NCI-H1417 (cell line): Measurements from ENCODE around the gene ACOX1.

Source experiments
- DNase-seq, 3 experiments: peaks; one replicate each; lab custom pipeline; 2025; lab: John Stamatoyannopoulos, UW

ACOX1 gene

DNA sequence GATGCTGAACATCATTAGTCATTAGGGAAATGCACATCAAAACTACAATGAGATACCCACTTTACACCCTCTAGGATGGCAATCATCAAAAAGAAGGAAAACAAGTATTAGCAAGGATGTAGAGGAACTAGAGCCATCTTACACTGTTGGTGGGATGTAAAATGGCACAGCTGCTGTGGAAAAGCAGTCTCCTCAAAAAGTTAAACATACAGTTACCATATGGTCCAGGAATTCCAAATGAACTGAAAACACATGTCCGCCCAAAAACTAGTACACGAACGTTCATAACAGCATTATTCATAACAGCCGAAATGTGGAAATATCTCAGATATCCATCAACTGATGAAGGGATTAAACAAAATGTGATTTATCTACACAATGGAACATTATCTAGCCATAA lies 45.2 kb downstream of the ACOX1 start:
- DNase-seq = no peak

DNA sequence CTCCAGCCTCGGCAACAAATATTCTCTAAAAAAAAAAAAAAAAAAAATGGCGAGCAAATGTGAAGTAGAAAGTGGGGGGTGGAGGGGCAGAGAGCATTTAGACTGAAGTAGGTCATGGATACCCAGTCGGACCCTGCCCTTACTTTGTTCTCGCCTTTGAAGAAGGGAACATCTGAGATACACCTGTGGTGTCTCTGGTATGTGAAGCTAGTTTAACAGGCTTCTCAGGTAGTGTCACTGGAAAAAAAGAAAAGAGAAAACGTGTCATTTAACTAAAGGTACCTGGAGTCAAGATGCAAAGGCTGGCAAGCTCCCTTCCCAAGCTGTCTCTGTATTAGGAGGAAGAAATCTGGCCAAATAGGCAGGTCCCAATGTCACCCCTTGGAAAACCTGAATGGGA lies 46.1 kb downstream of the ACOX1 start:
- DNase-seq = no peak

DNA sequence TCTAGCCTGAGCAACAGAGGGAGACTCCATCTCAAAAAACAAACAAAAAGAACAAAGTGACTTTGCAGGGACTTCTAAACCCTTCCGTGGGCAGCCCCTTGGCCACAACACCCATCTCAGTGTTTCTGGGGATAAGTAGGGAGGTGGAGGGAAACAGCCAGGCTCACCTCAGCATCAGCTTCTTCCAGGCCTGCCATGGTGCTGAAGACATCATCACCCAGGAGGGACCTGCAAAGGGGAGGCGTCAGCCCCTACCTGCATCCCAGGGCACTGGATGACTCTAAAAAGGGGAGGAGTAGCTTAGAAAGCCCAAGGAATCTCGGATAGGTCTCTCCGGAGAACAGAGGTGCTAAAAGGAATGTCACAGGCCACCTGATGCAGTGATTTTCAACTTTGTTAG lies 47.9 kb downstream of the ACOX1 start:
- DNase-seq = no peak

DNA sequence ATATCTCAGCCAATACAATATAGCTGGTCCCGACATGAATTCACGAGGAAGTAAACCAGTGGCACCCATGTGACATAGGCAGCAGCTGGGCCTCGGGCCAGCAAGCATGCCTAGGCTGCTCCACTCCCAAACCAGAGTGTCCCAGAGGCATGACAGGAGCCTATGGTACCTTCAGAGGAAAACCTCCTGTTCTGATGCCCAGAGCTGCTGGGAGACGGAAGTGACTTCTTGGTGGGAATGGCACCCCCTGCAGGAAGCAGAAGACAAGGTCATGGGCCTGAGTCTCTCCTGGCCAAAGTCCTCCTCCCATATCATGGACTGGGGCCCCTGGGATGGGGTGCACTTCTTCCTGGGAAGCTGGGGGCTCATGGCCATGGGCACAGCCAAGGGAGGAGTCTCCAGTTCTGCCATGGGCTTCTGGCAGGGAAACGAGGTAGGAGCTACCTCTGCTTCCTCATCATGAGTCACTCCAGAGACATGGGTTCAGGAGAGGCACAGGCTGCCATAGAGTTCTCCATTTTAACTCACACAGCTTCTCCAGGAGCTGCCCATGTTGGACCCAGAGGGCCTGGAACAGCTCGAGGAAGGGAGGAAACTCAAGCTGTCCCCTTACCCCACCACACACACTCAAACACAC lies 51.6 kb downstream of the ACOX1 start:
- peak in 2 of 3 experiments; percentile 5 to 46 for DNase-seq

DNA sequence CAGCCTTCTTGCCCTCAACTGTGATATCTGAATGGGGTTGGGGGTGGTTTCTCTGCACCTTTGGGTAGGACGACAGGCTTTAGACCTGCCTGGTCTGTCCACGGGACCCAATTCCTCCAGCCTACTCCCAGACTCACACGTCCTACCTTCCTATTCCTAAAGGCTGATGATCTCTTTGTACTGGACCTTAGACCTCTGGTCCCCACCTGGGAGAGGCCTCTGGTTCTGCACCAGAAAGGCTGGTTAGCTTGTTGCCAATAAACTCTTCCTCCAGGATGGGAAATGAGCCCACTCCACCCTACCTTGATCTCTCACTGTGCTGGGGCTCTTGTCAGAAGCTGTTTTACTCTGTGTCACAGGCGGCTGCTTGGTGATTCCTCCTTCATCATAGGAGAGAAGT lies 52.5 kb downstream of the ACOX1 start:
- DNase-seq = no peak

DNA sequence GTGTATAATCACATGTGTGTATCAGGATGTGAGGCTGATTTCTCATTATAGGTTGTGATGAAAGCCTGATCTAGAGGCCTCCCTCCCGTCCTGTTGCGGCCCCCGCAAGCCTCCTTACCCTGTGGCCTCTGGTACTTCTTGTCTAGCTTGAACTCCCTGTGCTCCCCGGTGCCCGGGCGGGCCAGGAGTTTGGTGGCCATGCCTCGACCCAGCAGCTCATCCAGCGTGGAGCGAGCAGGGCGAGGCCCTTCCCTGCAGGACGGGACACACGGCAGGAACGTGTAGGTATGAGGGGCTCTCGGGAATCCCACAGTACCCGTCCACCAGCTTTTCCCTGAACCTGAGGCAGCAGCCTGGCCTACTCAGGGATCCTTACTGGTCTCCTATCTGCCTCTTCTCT lies 53.1 kb downstream of the ACOX1 start:
- no peak for DNase-seq

DNA sequence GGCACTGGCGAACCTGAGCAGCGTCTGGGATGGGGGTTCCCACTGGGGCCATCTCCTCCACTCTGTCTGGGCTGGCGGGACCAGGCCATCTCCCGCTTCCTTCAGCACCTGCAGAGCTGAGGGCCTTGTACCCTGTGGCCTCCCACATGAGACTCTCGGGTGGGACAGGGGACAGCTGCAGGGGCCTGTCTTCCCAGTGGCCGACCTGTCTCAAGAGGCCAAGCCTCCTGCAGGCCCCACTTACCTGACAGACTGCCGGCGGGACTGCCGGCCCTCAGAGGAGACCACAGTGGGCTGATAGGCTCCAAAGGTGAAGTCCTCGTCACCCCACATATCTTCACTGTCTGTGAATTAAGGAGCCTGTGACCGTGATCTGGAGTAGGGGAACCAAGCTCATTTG lies 53.9 kb downstream of the ACOX1 start:
- DNase-seq = no peak

DNA sequence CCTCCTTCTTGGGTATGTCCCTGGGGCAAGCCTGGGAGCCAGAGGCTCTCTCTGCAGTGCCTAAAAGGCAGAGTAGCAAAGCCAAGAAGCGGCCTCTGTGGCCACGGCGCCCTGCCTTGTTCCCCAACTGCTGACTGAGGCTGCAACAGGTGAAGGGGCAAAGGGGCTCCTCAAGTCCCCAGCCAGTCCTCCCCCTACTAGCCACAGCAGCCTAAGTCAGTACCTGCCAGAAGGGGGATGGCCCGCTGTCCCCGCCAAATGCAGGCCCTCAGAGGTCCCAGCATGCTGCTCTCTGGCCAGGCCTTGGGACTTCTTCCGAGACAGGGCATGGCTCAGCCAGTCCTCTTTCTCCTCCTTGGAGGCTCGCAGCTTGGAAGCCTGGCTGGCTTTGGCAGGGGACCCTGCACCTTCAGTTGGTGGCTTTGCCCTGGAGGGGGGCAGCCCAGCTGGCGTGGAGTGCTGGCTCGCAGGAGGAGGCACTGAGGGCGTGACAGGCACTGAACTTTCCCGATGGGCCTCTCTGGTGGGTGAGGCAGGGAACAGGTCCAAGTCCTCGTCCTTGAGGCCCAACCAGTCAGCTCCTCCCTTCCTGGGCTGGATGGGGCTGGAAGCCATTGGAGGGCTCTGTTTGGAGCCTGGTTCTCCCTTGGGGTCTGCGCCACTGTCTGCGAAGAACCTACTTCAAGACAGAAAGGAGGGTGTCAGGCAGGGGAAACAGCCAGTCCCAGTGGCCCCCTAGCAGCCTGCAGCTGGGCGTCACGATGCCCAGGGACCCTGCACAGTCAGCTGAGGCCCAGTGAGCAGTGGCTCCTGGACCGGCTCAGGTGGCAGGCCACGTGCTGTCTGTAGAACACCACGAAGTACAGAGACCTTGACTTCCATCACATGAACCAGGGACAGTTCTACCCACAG lies 55.7 kb downstream of the ACOX1 start:
- no peak for DNase-seq

DNA sequence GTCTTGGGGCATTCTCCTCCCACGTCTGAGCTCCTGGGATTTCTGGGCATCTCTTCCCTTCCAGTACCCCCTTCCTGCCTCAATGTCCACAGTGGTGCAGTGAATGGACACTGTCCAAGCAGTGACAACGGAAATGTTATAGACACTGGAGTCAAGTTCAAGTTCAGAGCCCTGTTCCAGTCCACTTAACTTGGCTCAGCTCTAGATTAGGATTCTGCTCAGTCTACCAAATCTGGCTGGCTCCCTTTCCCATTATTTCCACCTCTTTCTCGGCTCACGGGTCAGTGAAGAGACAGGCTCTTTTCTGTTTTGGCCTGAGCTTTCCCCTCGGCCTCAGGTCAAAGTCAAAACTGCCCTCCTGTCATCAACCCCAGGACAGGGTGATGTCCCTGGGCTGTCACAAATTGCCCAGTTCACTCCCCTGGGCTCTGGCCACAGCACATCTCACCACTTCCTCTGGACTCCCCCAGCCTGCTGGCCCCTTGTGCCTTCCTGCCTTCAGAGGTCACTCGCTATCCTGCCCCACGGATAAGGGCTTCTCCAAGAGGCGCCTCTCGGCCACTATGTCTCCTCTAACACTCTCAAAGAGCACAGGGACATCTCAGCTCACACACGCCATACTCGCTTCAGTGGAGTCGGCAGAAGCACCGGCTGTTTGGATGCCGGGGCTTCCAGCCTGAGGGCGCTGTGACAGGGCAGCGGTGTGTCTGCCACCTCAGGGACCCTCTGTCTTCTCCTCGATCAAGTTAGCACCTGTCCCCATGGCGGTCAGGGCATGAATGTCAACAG lies 56.6 kb downstream of the ACOX1 start:
- no peak for DNase-seq

DNA sequence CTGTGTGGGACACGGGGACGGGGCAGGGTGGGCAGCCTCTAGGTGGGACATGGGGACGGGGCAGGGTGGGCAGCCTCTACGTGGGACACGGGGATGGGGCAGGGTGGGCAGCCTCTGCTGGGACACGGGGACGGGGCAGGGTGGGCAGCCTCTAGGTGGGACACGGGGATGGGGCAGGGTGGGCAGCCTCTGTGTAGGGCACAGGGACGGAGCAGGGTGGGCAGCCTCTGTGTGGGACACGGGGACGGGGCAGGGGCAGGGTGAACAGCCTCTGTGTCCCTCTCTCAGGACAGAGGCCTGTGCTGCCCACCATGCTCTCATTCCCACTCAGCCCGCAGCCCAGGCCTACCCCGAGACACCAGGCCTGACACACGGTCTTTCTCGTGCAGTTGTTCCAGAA lies 57.4 kb downstream of the ACOX1 start:
- no peak for DNase-seq

DNA sequence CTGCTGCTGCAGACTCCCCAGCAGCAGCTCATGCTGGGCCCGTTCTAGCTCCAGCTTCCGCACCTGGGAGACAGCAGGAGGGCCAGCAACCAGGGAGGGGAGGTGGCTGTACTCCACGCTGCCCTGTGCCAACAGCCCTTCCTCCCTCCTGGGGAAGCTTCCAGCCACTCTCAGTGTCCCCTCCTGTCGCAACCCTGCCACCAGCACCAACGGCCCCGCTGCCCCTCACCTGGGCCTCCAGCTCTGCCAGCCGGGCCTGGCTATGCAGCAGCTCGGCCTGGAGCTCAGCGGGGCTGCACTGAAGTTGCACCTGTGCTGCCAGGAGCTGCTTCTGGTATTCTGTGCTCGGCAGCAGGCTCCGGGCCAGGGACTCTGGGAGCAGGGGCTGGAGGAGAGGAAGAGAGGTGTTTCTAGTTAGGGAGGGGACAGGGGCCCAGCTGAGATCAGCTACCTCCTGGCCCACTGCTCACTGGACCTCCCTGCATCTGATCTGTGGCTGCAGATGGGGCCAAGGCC lies 58.9 kb downstream of the ACOX1 start:
- peak in 1 of 3 experiments; percentile 43 for DNase-seq

DNA sequence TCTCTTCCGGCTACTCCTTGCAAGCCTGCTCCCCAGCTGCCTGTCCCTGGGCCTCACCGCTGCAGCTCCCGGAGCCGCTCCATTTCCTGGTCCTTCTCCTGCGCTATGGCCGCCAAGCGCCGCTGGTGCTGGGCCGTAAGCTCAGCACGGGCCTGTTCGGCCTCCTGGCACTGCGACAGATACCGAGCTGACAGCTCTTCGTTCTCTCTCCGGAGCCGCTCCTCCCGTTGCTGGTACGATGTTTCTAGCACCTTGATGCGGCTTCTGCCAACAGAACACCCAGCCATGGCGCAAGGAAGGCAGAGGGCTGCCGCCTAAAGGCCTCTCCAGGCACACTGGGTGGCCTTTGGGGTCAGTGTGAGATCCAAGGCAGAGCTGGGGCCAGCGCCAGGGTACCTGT lies 59.4 kb downstream of the ACOX1 start:
- no peak for DNase-seq

DNA sequence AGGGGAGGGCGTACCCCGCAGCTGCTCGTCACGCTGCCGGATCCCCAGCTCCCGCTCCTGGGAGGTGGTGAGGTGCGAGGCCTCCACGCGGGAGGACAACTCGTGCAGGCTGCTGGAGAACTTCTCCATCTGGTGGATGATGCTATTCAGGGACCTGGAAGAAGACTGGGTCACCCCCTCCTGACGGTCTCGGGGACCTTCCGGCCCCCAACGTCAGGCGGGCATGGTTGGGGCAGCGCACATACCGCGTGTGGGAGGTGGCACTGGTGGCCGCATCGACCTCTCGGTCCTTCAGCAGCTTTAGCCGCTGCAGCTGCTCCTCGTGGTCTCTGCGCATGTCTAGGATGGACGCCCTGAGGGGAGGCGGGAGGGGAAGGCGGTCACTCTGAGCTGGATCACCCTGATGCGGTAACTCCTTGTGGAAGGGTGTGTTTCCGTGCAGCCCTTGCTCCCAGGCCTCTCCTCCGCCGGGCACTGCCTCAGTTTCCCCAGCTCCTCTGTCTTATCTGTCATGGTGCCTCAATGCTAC lies 61.0 kb downstream of the ACOX1 start:
- DNase-seq = no peak

DNA sequence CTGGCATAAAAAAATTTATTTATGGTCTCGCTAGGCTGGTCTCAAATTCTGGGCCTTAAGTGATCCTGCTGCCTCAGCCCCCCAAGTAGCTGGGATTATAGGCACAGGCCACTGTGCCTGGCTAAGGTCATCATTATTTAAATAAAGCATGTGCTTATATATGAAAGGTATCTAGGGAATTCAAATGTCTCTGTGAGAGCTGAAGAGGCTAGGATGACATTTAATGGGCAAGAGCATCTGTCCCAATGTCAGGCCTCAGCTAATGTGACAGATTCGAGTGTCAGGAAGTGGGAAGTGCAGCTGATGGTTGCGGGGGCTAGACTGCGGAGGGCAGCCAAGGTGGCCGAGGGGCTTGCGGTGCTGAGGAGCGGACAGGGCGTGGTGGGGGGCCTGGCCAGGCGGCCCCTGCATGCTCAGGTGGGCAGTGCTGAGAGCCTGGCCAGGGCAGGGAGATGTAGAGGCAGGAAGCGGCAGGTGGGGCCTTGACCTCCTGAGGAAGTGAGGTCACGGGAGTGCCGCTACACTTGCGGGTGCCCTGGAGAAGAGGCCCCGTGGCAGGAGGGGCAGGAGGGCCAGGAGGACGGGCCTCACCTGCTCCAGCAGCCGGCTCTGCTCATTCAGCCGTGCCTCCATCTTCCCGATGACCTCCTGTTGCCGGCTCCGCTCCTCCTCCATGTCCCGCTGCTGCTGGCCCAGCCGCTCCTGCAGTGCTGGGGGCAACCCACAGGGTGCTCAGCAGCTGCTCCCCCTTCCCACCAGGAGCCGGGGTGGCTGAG lies 61.6 kb downstream of the ACOX1 start:
- DNase-seq = peak in 2 of 3 experiments; percentile 41 to 71

DNA sequence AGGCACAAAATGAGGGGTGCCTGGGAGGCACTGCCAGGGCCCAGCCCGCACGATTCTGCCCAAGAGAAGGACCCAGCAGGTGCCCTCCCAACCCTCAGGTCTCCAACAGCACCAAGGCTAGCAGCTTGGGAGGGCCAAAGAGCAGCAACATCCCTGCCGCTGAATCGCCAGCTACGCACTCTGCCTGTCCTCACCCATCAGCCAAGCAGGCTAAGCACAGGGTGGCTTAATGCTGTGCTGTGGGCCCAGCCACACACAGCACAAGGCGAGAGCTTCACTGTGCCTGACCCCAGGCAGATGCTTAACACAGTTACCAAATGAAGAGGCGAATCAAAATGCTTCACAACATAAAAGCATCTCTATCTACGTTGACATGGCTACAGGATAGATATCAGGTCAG lies 63.7 kb downstream of the ACOX1 start:
- no peak for DNase-seq

DNA sequence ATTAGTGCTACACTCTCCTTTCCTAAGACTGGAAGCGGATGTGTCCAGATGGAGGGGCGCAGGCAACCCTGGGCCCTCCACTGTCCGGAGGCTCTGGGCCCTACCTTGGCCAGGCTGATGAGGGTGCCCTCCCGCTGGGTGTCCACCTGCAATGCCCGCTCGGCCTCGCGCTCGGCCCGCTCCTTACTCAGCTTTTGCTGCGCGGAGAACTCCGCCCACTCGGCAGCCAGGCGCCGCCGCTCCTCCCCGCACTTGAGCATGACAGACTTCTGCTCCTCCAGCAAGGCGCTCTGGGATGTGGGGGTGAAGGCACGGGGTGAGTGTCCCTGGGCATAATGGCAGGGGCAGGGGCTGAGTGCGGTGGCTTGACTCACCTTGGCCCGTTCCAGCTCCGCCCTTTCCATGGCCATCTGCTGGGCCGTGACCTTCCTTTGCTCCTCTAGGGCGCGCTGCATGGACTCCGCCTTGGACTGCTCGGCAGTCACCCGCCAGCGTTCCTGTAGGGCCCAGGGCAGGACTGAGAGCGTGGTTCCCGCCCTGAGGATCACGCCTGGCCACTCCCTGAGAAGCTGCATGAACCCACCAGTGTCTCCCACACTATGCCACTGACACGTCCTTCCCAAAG lies 64.2 kb downstream of the ACOX1 start:
- DNase-seq = peak in 1 of 3 experiments; percentile 71

DNA sequence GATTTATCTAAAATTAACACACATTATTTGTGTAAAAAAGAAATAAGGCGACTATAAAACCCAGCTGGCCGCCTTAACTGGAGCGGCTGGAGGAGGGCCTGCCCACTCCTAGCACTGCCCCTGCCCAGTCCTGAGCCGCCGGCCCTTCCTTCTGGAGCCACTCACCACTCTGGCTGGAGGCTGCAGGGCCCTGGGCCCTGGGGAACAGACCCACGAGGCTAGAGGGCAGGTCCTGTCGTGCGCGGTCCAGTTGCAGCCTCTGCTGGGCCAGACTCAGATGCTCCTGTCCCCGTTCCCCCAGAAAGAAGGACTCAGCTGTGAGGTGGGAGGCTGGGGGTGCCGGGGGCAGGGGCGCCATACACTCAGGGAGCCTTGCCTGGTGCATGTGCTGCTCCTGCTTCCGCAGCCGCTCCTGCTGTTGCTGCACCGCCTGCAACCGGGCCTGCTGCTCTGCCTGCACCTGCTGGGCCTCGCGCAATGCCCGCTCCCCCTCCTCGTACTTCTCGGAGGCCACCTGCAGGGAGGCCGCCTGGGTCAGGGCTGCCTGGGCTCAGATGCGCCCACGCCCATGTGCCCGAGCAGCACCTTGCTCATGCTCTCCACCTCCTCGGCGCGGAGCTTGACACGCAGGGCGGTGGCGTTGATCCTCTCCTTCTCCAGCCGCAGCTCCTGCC lies 65.3 kb downstream of the ACOX1 start:
- DNase-seq = peak in 2 of 3 experiments; percentile 3 to 42

DNA sequence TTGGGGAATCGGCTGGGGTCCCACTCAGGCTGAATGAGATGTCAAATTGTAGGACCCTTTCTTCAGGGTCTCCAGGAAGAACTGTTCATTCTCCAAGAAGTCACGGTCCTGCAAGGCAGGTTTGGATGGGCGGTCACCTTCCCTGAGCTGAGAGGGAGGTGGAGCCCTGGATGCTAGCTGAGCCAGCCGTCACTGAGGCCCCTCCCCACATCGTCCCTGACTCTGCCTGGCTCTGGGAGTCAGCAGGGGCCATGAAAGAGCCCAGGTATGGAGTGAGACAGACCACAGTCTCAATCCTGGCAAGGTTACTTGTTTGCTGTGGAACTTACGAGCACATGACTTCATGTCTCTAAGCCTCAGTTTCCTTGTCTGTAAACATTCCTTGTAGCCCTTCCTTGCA lies 68.3 kb downstream of the ACOX1 start:
- peak; percentile 20 to 51 (median 28) for DNase-seq

DNA sequence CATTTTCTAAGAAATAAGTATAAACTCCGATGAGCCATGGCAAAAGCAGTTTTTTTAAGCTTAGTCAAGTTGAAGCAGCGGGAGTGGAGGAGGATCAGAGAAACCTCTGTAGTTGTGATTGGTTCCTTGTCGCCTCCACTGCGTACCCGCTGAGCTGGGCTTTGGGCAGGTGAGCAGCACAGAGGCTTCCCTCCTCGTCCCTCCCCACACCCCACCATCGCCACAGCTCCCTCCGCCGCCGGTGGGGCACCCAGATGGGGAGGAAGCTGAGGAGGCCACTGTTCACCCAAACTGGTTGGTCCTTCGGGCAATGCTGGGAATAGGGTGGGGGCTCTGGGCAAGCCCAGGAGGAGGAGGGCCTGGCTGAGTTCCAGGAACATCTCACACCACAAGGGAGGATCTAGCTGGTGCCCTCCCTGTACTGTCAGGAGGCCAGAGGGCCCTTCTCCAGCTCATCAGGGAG lies 69.1 kb downstream of the ACOX1 start:
- DNase-seq = peak; percentile 73 to 95 (median 89)
